B cell (primary cell): Measurements from ENCODE around the gene AARS1. TPM values are rescaled to one million over a fixed set of nuclear protein-coding genes. Genes with fewer than 3 reads are reported as not detected.

ENCODE experiments used
- ATAC-seq: fragments of 200-7000 bp; cut with Tn5 transposase; one replicate; pipeline ENCODE4 v1.10.0; 2021; ENCODE audit warnings: low read depth, mild to moderate bottlenecking, moderate number of reproducible peaks, moderate library complexity
- CTCF ChIA-PET: fragments of 350-600 bp; sonication (Branson Sonifier 250); formaldehyde crosslinking; loops from one replicate; lab custom pipeline; 2021; ENCODE audit warnings: antibody characterized with exemption, inconsistent platforms; lab: Charles Lee
- POLR2A ChIA-PET: fragments of 350-600 bp; sonication (Branson Sonifier 250); formaldehyde crosslinking; loops from one replicate; lab custom pipeline; 2021; ENCODE audit warnings: antibody characterized with exemption; lab: Charles Lee
- DNase-seq: peaks from one replicate; pipeline ENCODE4 v3.0.0; 2013
- H2AFZ ChIP-seq: 2 replicates; pipeline ENCODE4 v1.6.1; 2012; ENCODE audit warnings: mild to moderate bottlenecking, low read depth, low read length; ENCODE audit not compliant: insufficient read depth, poor library complexity, severe bottlenecking
- H3K27ac ChIP-seq, 2 donors: 1 replicate in 1 of 2; 2 replicates in 1 of 2; pipeline ENCODE4 v1.5.1; 2012 to 2013; ENCODE audit warnings: low read length in 2 of 2, mild to moderate bottlenecking in 2 of 2, moderate library complexity in 1 of 2
- H3K27me3 ChIP-seq, 4 experiments: fragments of 200-600 bp in 1 of 4; sonication (generic) in 1 of 4; replicated peaks in 1 of 4; 1 replicate in 2 of 4; 2 replicates in 2 of 4; pipeline versions ENCODE4 v1.6.1 to v1.7.0; 2013 to 2016; ENCODE audit warnings: low read length in 3 of 4, mild to moderate bottlenecking in 2 of 4, mixed read lengths in 1 of 4, moderate library complexity in 1 of 4; ENCODE audit not compliant: insufficient read depth in 4 of 4, control insufficient read depth in 3 of 4; ENCODE audit errors: control extremely low read depth in 1 of 4
- H3K36me3 ChIP-seq, 2 experiments: replicated peaks in 1 of 2; 1 replicate in 1 of 2; 2 replicates in 1 of 2; pipeline versions ENCODE4 v1.6.1 to v1.7.1; 2013; ENCODE audit warnings: low read length in 1 of 2; ENCODE audit not compliant: insufficient read depth in 2 of 2, control insufficient read depth in 1 of 2; ENCODE audit errors: control extremely low read depth in 1 of 2, extremely low read depth in 1 of 2
- H3K4me1 ChIP-seq, 2 donors: fragments of 200-600 bp in 1 of 2; sonication (generic) in 1 of 2; 1 replicate in 1 of 2; 2 replicates in 1 of 2; pipeline versions ENCODE4 v1.5.1 to v1.6.1; 2013 to 2017; ENCODE audit warnings: low read length in 2 of 2; ENCODE audit not compliant: control insufficient read depth in 2 of 2, insufficient read depth in 2 of 2
- H3K4me2 ChIP-seq: replicated peaks from 2 replicates; pipeline ENCODE3; 2012; ENCODE audit warnings: mild to moderate bottlenecking, low read depth, low read length; ENCODE audit not compliant: poor library complexity, severe bottlenecking
- H3K4me3 ChIP-seq, 5 experiments: fragments of 200-600 bp in 1 of 5; sonication (generic) in 1 of 5; 1 replicate in 3 of 5; 2 replicates in 2 of 5; pipeline versions ENCODE4 v1.5.1 to v1.7.0; 2011 to 2016; ENCODE audit warnings: low read length in 4 of 5, mild to moderate bottlenecking in 4 of 5, low read depth in 2 of 5, control low read depth in 1 of 5, moderate library complexity in 1 of 5; ENCODE audit not compliant: insufficient read depth in 1 of 5; ENCODE audit errors: control extremely low read depth in 1 of 5, extremely low read depth in 1 of 5
- H3K79me2 ChIP-seq: fragments of 200-600 bp; sonication (generic); one replicate; pipeline ENCODE4 v1.6.0; 2016; ENCODE audit warnings: low read length; ENCODE audit not compliant: control insufficient read depth, insufficient read depth
- H3K9ac ChIP-seq: fragments of 200-600 bp; sonication (generic); 2 replicates; pipeline ENCODE4 v1.6.1; 2017; ENCODE audit warnings: mild to moderate bottlenecking, low read length, moderate library complexity
- H3K9me3 ChIP-seq, 3 donors: one replicate each; pipeline versions ENCODE4 v1.6.1 to v1.7.1; 2013; ENCODE audit warnings: low read length in 2 of 3; ENCODE audit not compliant: control insufficient read depth in 2 of 3, insufficient read depth in 1 of 3; ENCODE audit errors: control extremely low read depth in 1 of 3
- H4K20me1 ChIP-seq: 2 replicates; pipeline ENCODE4 v1.6.0; 2012; ENCODE audit warnings: mild to moderate bottlenecking, low read length; ENCODE audit not compliant: insufficient read depth, control insufficient read depth, poor library complexity, severe bottlenecking
- H3K27ac Mint-ChIP-seq: one replicate; pipeline ENCODE4 v1.8.0; 2021; ENCODE audit warnings: mixed read lengths
- H3K27me3 Mint-ChIP-seq: one replicate; pipeline ENCODE4 v1.8.0; 2021; ENCODE audit warnings: mixed read lengths
- H3K4me1 Mint-ChIP-seq: one replicate; pipeline ENCODE4 v1.8.0; 2021; ENCODE audit warnings: mixed read lengths
- H3K4me3 Mint-ChIP-seq: one replicate; pipeline ENCODE4 v1.8.0; 2021; ENCODE audit warnings: mixed read lengths
- H3K9me3 Mint-ChIP-seq: one replicate; pipeline ENCODE4 v1.8.0; 2022; ENCODE audit warnings: mixed read lengths; ENCODE audit not compliant: insufficient read depth
- EZH2 ChIP-seq: IDR thresholded peaks from 2 replicates; pipeline ENCODE4 v1.6.1; 2012; ENCODE audit warnings: borderline replicate concordance, low read depth, mild to moderate bottlenecking, moderate library complexity, low read length; ENCODE audit not compliant: insufficient read depth, poor library complexity, severe bottlenecking
- WGBS: methylation state at CpG from one replicate; pipeline ENCODE4 v1.1.5; 2013; ENCODE audit warnings: missing lambda C conversion rate; ENCODE audit not compliant: insufficient coverage; 5-methylcytosine and 5-hydroxymethylcytosine counted together
- intact Hi-C: fragments of 100-400 bp; cut with micrococcal nuclease; formaldehyde crosslinking; loops from one replicate; pipeline ENCODE4 v1.10.0; 2022
- polyA plus RNA-seq: library from polyadenylated mRNA; depleted of rRNA; stranded (reverse); fragments of >200 nt; gene quantifications from 2 replicates; pipeline ENCODE4 v1.2.3, GENCODE V29; 2012
- total RNA-seq, 2 donors: library from RNA; stranded (reverse); fragments of 120-200 nt in 1 of 2; gene quantifications; 1 replicate in 1 of 2; 2 replicates in 1 of 2; pipeline versions ENCODE4 v1.2.3 to v1.2.4, GENCODE V29; 2013 to 2022
- TF ChIP-seq, protein P1 (sequence below): fragments of 200-600 bp; IDR thresholded peaks from one replicate; pipeline ENCODE4 v1.8.0; 2022; ENCODE audit warnings: antibody characterized with exemption, mild to moderate bottlenecking

Gene AARS1
- total and polyA plus RNA-seq, 2 donors (not counting 1 experiment from before 2014, with no cell fraction given), result 27.7 to 57.8 TPM

GRCh38 chr16:70276392-70276791 lies 12.9 kb downstream of the AARS1 start:
- TF ChIP-seq EZH2, result no peak
- TF ChIP-seq, protein P1, sequence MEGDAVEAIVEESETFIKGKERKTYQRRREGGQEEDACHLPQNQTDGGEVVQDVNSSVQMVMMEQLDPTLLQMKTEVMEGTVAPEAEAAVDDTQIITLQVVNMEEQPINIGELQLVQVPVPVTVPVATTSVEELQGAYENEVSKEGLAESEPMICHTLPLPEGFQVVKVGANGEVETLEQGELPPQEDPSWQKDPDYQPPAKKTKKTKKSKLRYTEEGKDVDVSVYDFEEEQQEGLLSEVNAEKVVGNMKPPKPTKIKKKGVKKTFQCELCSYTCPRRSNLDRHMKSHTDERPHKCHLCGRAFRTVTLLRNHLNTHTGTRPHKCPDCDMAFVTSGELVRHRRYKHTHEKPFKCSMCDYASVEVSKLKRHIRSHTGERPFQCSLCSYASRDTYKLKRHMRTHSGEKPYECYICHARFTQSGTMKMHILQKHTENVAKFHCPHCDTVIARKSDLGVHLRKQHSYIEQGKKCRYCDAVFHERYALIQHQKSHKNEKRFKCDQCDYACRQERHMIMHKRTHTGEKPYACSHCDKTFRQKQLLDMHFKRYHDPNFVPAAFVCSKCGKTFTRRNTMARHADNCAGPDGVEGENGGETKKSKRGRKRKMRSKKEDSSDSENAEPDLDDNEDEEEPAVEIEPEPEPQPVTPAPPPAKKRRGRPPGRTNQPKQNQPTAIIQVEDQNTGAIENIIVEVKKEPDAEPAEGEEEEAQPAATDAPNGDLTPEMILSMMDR, result no peak
- Histone ChIP-seq H3K27ac (no peak overlapping the region), H3K9ac (no peak overlapping the region), H3K4me2 (no peak overlapping the region), H3K79me2 (peaks cover 33% of the 10 kb centered on the region), H4K20me1 (peaks cover 4% of the 10 kb centered on the region), H3K27me3 (no peaks in the 10 kb centered on the region), H3K4me3 (no peak overlapping the region), H3K36me3 (peaks cover 5 to 42% of the 10 kb centered on the region in 2 experiments), H2AFZ (no peak overlapping the region), H3K9me3 (no peaks in the 10 kb centered on the region), H3K4me1 (no peaks in the 10 kb centered on the region)
- no peak for ATAC-seq
- Mint-ChIP-seq H3K4me1 (no peaks in the 10 kb centered on the region), H3K4me3 (no peak overlapping the region), H3K27ac (no peak overlapping the region), H3K9me3 (no peaks in the 10 kb centered on the region), H3K27me3 (no peaks in the 10 kb centered on the region)
- WGBS, result no CpG with 5 or more reads among the region's 1 CpG
- CTCF ChIA-PET, result no interaction called here
- intact Hi-C loops, result no loop called here
- DNase-seq, result no peak
- POLR2A ChIA-PET, result no interaction called here

GRCh38 chr16:70271696-70272095 lies 17.6 kb downstream of the AARS1 start:
- Histone ChIP-seq H3K9me3 (no peaks in the 10 kb centered on the region), H3K4me1 (no peaks in the 10 kb centered on the region), H2AFZ (no peak overlapping the region), H3K4me2 (no peak overlapping the region), H3K27me3 (no peaks in the 10 kb centered on the region), H3K27ac (no peak overlapping the region), H3K4me3 (no peak overlapping the region), H3K79me2 (peaks cover 3% of the 10 kb centered on the region), H4K20me1 (no peaks in the 10 kb centered on the region), H3K9ac (no peak overlapping the region), H3K36me3 (peaks cover 1 to 50% of the 10 kb centered on the region in 2 experiments)
- TF ChIP-seq, protein P1, result no peak
- TF ChIP-seq EZH2, result no peak
- no peaks in the 10 kb centered on the region for H3K27me3 Mint-ChIP-seq
- intact Hi-C loops, result no loop called here
- ATAC-seq (no peak), DNase-seq (no peak)
- 95% methylated on average over 3 of the region's 10 CpGs for WGBS
- no peak overlapping the region for H3K4me3 Mint-ChIP-seq
- no peaks in the 10 kb centered on the region for H3K4me1 Mint-ChIP-seq
- H3K9me3 Mint-ChIP-seq, result no peaks in the 10 kb centered on the region
- POLR2A ChIA-PET, result no interaction called here
- CTCF ChIA-PET, result interaction anchor here (0.6 kb wide), 1 partner anchor 917 kb away, joined by 3 read pairs; no protein-coding TSS in a partner anchor
- H3K27ac Mint-ChIP-seq, result no peak overlapping the region
